LoVo (cell line): ENCODE measurements around the gene ADRB2.

Experiments used
- DNase-seq: peaks from one replicate; pipeline ENCODE4 v3.0.0-alpha.2; 2016; ENCODE audit warnings: low spot score

Gene ADRB2

DNA sequence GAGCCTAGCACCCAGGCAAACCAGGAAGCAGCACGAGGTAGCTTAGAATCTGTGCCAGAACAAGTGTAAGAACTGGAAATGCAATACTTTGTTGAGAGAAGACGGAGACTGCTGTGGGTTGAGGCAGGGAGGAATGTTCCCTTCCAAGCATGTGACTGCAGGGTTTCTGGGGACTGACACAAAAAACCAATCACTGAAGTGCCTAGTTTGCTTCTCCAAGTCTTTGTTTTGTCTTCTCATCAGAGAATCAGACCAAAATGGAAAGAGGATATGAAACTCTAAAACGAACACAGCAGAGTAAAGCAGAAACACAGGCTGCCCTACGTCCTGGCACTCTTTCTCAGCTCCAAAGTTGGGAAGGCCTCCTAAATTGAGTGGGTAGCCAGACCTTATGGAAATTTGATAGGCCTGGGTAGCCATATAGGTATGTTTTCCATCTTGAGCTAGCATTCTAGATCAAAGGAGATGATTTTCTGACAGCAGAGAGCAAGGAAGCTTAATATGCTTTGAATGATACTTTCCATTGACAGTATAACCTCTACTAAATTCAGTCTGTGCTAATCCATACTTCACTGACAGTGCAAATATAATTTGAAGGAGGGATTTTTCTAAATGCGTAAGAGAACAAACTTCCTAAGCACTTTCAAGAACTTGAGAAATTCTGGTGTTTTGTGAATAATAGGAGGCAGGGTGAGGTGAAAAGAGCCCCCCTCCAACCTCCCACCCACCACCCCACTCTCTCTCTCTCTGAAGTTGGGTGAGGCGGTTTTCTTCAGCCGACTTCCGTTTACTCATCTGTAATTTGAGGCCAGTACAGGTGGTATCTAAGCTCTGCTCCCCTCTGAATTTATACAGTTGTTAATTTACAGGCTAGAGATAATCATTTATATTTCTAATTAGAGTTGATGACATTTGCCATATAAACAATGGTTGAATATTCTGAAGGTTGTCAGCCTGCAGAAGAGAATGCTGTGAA is 5.5 kb downstream of the ADRB2 start:
- DNase-seq = no peak

DNA sequence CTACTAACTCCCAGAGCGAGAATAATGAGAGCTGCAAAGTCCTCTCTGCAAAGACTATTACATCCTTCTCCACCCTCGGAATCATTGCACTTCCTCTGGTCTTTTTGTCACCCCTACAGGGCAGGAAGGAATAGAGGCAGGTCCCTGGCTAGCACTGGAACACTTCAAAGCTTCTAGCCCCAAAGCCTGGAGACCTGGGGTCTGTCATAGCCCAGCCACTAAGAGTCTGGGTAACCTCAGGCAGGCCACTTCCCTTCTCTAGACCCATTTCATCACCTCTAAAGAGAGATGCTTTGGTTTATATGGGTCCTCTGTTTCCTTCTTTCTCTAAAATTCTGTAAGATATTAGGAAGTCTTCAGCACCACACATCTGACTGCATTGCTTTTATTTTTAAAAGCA is 6.7 kb downstream of the ADRB2 start:
- no peak for DNase-seq

DNA sequence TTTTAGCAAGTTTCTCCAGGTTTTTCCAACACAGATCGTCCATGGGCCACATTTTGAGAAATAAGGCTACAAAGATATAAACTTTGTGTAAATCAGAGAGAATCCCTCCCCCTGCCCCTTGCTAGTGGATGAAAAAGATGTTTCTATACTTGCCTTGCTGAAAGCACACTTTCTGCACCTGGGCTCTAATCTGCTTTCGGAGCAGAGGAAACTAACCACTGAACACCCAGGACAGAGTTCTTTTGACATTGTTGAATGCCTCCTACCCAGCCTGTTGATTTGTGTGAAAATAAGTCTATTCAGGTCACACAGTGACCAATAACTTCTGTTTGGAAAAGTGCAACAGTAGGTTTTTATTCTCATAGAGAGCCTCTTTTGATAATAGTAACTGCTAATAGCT is 7.5 kb downstream of the ADRB2 start:
- no peak for DNase-seq

DNA sequence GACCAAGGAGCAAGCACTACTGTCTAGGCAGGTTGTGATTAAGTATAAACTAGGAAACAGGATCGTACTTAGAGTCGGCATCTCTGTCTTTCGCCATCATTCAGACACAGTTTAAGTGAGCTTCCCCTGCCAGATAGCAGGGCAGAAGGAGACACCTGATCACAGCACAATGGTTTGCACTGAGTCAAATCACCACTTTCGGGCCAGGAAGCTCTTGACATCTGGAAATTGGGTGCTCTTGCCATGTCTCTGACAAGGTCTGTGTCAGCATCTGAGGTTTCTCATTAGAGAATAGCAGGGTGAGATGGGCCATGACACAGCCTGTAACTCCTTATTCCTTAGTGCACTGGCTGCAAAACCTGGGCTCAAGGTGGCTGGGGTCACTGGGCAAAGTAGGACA is 8.3 kb downstream of the ADRB2 start:
- no peak for DNase-seq

DNA sequence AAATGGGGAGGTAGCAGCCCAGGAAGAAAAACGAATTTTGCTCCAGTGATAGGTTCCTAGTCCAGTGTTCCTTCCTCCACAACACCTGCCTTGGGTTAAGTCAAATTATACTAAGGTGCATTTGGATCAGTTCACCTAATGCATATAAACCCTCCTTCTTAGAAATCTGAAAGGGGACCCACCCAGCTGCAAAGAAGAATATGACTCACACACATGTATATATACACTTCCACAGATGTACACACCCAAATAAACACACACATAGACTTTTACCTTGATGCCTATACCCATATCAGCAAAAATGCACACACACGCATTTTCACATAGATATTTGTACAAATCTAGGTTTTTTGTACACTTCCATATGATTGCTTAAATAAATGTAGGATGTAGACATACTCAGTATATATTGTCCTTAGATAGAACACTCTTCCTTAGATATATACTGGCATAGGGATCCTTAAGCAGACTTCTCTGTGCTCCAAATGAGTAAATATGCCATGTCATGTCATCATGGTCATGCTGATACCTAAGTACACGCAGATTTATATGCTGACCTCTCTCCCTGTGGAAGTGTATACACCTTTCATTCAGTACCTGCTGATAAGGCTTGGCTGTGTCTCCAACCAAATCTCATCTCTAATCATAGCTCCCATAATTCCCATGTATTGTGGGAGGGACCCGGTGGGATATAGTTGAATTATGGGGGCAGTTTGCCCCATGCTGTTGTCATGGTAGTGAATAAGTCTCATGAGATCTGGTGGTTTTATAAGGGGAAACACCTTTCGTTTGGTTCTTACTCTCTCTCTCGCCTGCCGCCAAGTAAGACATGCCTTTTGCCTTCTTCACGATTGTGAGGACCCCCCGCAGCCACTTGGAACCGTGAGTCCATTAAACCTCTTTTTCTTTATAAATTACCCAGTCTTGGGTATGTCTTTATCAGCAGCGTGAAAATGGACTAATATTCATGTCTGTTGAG is 10.2 kb downstream of the ADRB2 start:
- no peak for DNase-seq

DNA sequence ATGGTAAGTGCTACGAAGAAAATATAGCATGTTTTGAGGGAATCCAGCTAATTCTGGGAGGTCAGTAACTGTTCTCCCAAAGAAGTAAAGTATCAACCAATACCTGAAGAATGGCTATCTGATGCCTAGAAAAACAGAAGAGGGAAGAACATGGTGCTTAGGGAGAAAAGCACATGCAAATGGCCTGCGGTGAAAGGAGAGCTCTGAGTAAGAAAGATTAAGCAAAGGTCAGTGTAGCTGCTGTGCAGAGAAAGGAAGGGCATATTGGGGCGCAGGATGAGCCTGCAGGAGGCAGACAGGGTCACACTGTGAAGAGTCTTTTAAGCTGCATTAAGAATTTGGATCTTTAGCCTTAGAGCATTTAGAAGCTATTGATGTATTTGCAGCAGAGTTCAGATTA is 11.0 kb downstream of the ADRB2 start:
- no peak for DNase-seq

DNA sequence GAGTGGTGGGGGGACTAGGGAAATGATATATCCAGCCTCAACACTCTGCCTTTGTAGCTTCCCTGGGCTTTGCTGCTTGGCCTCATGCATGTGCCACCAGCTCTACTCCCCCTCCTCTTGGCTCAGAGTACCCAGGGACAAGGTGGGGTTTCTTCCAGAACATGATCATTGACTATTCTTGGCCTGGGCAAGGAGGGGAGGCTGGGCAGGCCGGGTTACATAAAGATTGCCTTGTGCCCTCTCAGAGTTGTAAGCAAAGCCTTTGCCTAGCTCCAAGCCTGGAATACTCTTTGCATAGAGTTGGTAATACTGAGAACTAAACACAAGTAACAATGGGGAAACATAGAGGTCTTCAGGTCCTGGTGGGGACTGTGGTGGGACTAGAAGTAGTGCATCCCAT is 11.9 kb downstream of the ADRB2 start:
- no peak for DNase-seq

DNA sequence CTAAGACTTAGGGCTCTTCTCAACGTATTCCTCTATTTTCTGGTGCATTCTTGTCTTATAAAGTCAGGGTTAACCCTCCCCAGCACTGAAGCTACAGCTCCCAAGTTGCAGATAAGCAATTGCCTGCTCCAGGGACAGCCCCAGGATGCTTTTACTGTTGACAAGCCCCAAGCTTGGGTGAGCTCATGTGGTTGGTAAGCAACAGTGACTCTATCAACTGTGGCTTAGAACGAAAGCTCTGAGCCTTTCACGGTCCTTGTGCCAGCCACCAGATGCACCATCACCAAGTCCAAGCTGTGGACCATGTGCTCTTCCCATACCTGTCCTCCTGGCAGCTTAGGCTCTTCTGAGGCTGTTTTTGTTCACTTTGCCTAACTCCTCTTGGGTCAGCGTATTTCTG is 13.5 kb downstream of the ADRB2 start:
- no peak for DNase-seq

DNA sequence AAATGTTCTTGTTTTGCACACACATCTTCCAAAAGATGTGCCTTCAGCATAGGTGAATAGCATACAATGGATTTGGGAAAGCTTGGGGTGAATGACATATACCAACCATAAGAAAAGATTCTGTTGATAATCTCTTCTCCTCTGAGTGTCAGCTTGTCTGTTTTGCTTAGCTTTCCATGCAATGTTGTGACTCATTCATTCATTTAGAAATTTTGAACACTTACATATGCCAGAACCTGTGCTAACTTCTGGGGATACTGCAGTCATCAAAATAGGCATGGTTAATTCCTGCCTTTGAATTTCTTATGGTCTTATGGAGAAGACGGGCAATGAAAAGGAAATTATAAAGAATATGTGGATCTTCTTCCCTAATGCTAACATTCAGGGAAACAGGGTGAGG is 14.1 kb downstream of the ADRB2 start:
- no peak for DNase-seq

DNA sequence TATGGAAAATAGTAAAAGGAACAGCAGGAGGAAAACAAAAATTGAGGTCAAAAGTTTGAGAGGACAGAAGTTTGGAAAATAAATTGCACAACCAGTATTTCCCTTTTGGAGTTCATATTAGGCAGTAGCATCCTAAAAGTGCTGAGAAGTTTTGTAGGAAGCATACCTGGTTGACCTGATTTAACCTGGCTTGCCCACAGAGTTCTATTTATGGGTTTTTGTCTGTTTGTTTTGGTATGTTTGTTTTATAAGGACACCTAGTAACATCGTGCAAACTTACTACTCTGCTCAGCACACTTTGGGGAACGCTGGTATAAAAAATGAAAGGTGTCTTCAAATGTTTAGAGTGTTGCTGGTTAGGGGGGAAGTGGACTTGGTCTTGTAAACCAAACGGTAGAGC is 15.1 kb downstream of the ADRB2 start:
- DNase-seq = no peak

DNA sequence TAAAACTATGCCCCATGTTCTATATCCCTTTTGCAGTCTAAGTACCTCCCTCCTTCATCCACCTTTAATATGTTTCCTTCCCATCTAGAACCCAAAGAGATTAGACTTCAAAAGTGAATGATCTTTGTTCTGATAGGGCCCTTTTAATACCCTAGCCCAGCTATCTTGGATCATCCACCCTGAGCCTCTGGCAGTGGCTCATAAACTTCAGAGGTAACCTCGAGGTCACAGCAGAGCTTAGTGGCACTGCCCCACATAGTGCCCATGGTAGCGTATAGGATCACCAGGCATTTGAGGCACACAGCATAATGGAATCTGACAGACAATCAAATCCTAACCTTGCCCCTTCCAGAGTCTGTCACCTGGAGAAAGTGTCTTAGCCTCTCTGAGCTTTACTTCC is 15.8 kb downstream of the ADRB2 start:
- DNase-seq = no peak

DNA sequence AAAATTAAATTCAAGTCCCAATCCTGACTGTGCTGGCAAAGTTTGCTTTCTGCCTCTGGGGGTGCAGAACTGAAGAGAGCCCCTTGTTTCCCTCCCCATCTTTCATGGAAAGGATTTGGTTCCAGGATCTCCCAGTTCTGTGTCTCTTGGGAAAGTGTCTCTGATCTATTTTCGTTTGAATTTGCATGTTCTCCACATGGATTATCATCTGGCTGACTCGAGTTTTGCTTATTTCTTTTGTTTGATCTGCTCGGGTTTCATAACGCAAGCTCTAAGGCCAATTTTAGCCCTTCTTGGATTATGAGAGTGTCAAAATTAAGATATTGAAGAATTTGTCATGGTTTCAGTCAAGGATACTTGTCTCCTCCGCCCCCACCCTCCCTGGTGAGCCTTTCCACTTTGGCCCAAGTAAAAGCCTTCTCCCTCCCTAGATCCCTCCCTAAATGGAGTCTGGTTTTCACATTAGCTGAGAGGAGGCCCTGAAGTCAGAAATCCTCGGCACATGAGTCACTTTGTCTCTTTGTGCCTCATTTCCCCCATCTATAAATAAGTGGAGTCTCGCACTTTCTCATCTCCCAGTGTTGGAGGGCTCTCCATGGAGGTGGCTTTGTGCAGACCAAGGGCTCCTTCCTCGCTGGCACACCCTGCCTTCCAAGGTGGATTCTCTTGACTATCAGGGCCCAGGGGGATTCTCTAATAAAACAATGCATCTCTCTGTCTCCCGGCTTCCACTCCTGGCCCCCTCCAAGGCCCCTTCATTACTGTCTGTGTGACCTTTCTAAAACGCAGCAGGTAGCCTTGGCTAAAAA is 17.3 kb downstream of the ADRB2 start:
- no peak for DNase-seq

DNA sequence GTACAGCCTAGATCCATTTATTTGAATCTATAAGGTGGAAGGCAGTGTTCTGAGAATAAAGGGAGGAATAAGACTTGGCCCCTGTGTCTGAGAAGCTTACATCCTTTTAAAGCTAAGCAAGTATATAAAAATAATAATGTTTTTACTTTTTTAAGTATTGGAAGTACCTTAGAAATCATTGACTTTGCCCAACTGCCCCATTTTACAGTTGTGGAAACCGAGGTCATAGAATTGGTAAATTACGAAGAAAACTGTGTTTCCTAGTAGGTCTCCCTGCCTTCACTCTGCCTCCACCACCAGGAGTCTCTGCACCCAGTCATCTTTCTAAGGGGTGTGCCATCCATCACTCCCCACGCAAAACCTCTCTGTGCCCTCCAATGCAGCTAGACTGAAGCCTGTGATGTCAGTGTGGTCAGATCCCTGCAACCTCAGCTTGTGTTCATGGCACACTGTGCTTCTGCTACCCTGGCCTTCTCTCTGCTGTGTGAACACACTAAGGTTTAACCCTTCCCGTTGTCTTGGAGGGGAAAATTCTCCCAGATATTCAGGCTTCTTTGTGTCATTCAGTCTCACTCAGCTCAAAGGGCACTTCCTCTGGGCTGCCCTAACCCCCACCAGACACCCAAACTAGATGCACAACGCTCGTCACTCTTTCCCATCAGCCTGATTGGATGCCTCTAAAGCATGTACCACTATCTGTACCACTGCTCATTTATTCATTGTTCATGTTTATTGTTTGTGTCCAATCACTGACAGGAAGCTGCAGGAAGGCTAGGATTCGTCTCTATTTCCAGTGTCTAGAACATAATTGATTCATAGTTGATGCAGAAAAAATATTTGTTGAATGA is 18.2 kb downstream of the ADRB2 start:
- no peak for DNase-seq

DNA sequence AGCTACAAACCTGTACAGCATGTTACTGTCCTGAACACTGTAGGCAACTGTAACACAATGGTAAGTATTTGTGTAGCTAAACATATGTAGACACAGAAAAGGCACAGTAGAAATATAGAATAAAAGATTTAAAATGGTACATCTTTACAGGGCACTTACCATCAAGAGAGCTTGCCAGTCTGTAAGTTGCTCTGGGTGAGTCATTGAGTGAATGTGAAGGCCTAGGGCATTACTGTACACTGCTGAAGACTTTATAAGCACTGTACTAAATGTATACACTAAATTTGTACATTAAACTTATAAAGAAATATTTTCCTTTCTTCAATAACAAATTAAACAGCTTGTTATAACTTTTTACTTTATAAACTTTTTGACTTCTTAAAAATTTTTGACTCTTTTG is 20.5 kb downstream of the ADRB2 start:
- no peak for DNase-seq

DNA sequence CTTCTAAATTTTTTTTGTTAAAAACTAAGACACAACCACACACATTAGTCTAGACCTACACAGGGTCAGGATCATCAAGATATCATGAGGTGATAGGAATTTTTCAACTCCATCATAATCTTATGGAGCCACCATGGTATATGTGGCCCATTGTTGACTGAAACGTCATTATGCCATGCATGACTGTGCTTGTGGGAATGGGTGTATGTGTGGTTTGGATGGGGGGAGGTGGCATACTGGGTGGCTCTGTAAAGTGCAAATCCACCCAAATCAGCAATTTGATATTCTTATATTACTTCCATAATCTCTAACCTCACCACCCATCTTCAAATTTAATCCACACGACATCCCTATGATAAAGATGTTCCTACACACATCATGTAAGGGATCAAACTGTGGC is 21.0 kb downstream of the ADRB2 start:
- DNase-seq = no peak

DNA sequence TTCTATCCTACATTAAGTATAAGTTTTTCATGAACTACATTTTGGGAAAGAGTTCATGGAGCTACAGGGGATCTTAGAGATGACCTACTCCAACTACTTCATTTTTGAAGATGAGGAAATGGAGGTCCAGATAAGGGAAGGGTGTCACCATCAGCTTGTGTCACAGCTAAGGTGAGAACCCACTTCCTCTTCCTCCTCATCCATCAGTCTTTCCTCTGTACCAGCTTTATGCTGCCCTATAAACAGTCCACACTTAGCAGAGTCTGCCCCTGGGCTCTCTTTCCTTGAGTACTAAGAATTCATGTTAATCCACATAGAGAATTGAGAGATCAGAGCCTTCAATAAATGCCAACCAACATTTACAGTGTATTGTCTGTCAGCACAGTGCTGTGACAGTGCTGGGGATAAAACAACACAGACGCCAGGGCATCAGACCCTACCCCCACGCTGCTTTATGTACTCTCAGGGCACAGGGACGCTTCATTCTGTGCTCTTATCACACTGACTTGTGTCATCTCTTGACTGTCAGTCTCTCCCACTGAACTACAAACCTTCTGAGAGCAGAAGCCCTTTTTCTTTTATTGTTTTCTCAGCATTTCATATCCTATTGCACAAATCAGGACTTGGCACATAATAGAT is 22.1 kb downstream of the ADRB2 start:
- no peak for DNase-seq

DNA sequence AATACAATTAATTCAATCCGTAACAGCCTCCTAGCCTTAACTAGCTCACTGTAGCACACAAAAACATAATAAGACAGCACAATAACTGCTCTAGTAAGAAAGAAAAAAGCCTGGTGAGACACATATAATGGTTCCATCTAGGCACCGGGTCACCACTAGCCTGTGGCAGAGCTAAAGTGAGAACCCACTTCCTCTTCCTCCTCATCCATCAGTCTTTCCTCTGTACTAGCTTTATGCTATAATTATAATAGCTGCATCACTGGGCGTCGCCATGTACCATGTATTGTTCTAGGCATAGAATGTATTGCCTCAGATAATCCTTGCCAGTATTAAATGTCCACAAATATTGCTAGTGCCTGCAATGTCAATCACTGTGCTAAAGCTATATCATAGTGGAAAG is 23.1 kb downstream of the ADRB2 start:
- no peak for DNase-seq

DNA sequence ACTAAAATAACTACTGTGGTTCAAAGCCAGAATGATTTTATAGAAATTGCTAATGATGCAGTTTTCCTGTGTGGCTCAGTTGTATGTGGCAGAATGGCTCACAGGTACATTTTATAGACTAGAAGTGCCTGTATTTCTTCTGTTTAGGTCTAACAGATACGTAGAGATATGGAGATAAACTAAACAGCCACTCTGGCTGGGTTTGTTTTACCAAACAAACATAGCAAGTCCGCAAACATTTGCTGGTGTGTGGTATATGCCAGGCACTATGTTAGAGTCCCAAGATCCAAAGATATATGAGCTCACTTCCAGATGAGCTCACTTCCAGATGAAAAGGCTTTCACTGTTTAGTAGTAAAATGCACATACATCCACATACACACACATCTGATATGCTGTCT is 24.4 kb downstream of the ADRB2 start:
- no peak for DNase-seq

DNA sequence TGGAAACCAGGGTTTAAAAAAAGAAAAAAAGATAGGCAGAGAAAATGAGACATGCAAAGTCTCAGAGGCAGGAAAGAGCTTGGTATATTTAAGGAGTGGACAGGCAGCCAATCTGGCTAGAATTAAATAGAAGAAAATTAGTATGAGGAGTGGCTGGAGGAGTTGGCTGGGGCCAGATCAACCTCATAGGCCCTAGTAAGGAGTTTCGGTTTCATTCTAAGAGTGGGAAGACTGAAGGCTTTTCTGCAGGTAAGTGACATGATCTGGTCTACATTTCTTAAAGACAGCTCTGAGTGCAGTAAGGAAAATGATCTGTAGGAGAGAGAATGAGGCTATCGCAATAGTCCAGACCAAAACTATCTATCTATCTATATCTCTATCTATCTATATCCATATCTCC is 27.5 kb downstream of the ADRB2 start:
- DNase-seq = no peak

DNA sequence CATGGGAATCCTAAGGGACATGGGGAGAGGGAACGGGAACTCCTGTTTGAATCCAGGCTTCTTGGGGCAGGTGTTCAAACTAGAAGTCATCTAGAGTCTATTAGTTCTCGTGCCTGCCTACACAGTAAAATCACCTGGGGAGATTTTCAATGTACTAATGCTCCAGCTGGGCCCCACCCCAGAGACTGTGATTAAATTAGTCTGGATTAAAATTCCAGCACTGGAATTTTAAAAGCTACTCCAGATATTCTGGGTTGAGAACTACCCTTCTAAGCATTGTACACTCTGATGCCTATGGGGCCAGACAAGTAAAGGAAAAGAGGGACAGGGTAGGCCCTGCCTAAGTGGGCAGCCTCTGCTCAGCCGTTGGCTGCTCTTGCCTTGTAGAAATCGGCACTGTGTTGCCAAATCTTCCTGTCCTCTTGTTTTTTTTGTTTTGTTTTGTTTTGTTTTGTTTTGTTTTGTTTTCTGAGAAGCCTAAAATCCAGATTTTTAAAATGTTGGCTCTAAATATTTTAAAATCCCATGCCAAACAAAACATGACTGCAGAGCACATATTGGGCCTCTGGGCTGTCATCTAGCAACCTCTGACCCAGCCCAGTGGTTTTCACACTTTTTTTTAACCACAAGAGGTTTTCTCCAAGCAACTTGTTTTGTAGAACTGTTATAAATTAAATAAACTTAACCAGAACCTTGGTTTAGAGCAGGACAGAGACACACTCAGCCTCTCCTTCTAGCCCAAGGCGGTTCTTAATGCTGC is 29.0 kb downstream of the ADRB2 start:
- no peak for DNase-seq
